ENCODE measurements around the gene SIRPB1. TPM values are rescaled to one million over a fixed set of nuclear protein-coding genes. Genes with fewer than 3 reads are reported as not detected.
"Not testable (repeated sequence)": the region's sequence is repeated elsewhere in the genome, so short reads cannot be mapped to it uniquely, and the experiment has no call there.

The SIRPB1 gene
- polyA plus RNA-seq (ENCODE audit: insufficient read length in 4 of 4): 1 to 10 TPM in 3 of 4 donors, not detected in 1; 2.2 to 3.6 (median 2.4) TPM

- no peak for DNase-seq (ENCODE audit: low read depth in 4 of 4, low spot score in 3 of 4)
Measured at GRCh38 chr20:1619861-1620444, at the start of gene SIRPB1. Gene SIRPB1, minus strand, starts transcription at chr20:1620009. Its CDS starts 65 bp downstream, at chr20:1619944.

- no peak for DNase-seq (ENCODE audit: low read depth in 4 of 4, low spot score in 3 of 4)
Measured at GRCh38 chr20:1669304-1669703, 49.5 kb upstream of the SIRPB1 start.

GRCh38 chr20:1667502-1668085 is 47.8 kb upstream of the SIRPB1 start:
- no peak for DNase-seq (ENCODE audit: low read depth in 4 of 4, low spot score in 3 of 4)

GRCh38 chr20:1666802-1667201 is 47.0 kb upstream of the SIRPB1 start:
- no peak for DNase-seq (ENCODE audit: low read depth in 4 of 4, low spot score in 3 of 4)

- DNase-seq (ENCODE audit: low read depth in 4 of 4, low spot score in 3 of 4): no peak
Measured at GRCh38 chr20:1665345-1665744, 45.5 kb upstream of the SIRPB1 start.

GRCh38 chr20:1664911-1665310 is 45.1 kb upstream of the SIRPB1 start:
- no peak for DNase-seq (ENCODE audit: low read depth in 4 of 4, low spot score in 3 of 4)

GRCh38 chr20:1663917-1664316 is 44.1 kb upstream of the SIRPB1 start:
- DNase-seq (ENCODE audit: low read depth in 4 of 4, low spot score in 3 of 4): no peak

GRCh38 chr20:1661542-1662299 is 41.9 kb upstream of the SIRPB1 start:
- DNase-seq (ENCODE audit: low read depth in 4 of 4, low spot score in 3 of 4): no peak

GRCh38 chr20:1660246-1660645 is 40.4 kb upstream of the SIRPB1 start:
- DNase-seq (ENCODE audit: low read depth in 4 of 4, low spot score in 3 of 4): no peak

GRCh38 chr20:1657556-1658334 is 37.9 kb upstream of the SIRPB1 start, which contains the start of gene SIRPG:
Gene SIRPG, minus strand, starts transcription at chr20:1657779. Its CDS starts 65 bp downstream, at chr20:1657714.
- no peak for DNase-seq (ENCODE audit: low read depth in 4 of 4, low spot score in 3 of 4)

- DNase-seq (ENCODE audit: low read depth in 4 of 4, low spot score in 3 of 4): no peak
Measured at GRCh38 chr20:1656844-1657243, 37.0 kb upstream of the SIRPB1 start.

- no peak for DNase-seq (ENCODE audit: low read depth in 4 of 4, low spot score in 3 of 4)
Measured at GRCh38 chr20:1654996-1655395, 35.2 kb upstream of the SIRPB1 start.

- DNase-seq (ENCODE audit: low read depth in 4 of 4, low spot score in 3 of 4): no peak
Measured at GRCh38 chr20:1652960-1653359, 33.2 kb upstream of the SIRPB1 start.

GRCh38 chr20:1652104-1652503 is 32.3 kb upstream of the SIRPB1 start:
- DNase-seq (ENCODE audit: low read depth in 4 of 4, low spot score in 3 of 4): no peak

GRCh38 chr20:1651268-1652058 is 31.7 kb upstream of the SIRPB1 start:
- DNase-seq (ENCODE audit: low read depth in 4 of 4, low spot score in 3 of 4): no peak

GRCh38 chr20:1648101-1648500 is 28.3 kb upstream of the SIRPB1 start:
- no peak for DNase-seq (ENCODE audit: low read depth in 4 of 4, low spot score in 3 of 4)

GRCh38 chr20:1646975-1647431 is 27.2 kb upstream of the SIRPB1 start:
- no peak for DNase-seq (ENCODE audit: low read depth in 4 of 4, low spot score in 3 of 4)

- DNase-seq (ENCODE audit: low read depth in 4 of 4, low spot score in 3 of 4): no peak
Measured at GRCh38 chr20:1644101-1644962, 24.5 kb upstream of the SIRPB1 start.

- not testable (repeated sequence) for DNase-seq (ENCODE audit: low read depth in 4 of 4, low spot score in 3 of 4)
Measured at GRCh38 chr20:1638643-1639042, 18.8 kb upstream of the SIRPB1 start.

Measured in left renal pelvis (tissue), 4 donors.